NCI-H1092 (cell line): ENCODE data around the gene USP53.
"Not testable (repeated sequence)": the region's sequence is repeated elsewhere in the genome, so short reads cannot be mapped to it uniquely, and the experiment has no call there.

Source experiments
- DNase-seq: peaks from one replicate; lab custom pipeline; 2025; lab: John Stamatoyannopoulos, UW

USP53 gene

GRCh38 chr4:119321921-119322687, 109.6 kb downstream of the USP53 start, which contains the start of gene FABP2:
FABP2 (minus strand) TSS chr4:119322138; CDS start chr4:119322102, 36 bp downstream.
- DNase-seq: no peak

- DNase-seq: no peak
These were observed 116.2 kb downstream of the USP53 start for GRCh38 chr4:119328695-119329094.

DNA sequence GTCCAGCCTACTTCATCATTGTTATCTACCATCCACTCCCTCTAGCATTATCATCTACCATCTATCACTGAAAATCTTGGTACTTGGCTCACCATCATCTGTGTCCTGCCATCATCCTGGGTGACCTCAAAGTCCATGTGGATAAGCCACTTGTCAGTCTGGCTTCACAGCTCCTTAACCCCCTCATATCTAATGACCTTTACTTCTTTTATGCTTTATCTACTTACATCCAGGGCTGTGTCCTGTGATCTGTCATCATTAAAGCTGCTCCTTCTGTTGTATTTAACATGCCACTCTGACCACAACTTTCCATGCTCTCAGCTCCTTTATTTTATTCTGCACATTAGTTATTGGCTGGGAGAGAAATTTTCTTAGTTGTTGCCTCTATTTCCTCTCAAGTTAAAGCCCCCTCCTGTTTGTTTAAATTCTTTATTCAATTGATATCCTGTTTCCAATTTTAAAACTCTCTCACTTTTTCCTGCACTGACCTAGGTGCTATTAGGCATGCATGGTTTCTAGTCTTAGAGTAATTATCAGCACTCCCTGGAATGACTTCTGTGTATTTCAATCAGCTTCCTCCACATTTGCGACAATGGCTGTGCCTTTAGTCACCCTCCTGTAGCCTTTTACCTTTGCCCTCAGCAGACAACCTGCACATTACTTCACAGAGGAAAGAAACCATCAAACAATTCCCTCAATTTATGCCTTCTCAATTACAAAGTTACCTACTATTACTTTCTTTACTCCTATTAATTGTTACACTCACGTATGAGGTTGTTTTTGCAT, 117.5 kb downstream of the USP53 start:
- no peak for DNase-seq

DNA sequence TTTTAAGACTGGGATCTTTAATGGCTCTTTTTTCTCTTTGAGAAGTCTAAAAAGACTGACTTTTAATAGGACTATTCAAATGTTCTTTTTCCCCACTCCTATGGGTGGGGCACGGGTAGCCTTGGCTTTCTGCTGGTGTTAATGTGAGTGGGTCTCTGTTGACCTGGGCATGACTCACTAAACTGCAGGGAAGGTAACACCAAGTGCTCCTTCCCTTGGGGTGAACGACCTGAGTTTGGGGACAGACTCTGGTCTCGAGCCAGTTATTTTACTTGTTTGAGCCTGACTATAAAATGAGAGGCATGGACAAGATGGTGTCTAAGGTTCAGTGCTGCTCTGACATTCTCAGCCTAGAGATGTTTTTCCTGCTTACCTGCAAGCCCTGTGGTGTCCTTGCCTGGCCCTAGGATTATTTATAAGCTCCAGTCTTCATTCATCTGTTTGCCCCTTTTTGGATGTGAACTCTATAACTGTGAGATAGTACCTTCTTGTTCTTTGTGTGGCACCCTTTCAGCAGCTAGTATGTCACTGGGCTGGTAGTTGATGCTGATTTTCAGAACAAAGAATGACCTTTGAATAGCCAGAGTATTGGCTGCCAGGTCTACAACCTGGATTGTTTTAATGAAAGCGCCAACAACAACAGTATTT, 123.9 kb downstream of the USP53 start:
- DNase-seq: not testable (repeated sequence)

- no peak for DNase-seq
These were observed 124.5 kb downstream of the USP53 start for GRCh38 chr4:119337010-119337409.

DNA sequence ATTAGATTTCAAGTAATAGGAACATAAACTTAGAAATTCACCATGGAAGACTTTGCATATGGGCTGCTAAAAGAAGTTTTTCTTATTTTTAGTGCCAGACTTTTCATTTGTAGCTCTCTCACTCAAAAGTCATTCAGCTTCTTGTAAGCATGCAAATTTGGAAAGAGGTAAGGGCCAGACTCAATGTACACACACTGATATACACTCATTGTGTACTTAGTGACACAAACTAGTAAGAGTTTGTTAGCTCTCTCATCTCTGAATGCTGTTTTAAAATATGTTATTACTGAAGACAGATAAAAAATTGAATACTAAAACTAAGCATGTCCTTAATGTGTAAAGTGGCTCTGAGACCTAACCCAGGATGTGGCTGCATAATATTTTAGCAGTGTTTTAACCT, 127.4 kb downstream of the USP53 start:
- not testable (repeated sequence) for DNase-seq

GRCh38 chr4:119343293-119343692, 130.8 kb downstream of the USP53 start:
- not testable (repeated sequence) for DNase-seq
